Activated CD8-positive, alpha-beta memory T cell treated with anti-CD3 and anti-CD28 coated beads, Interleukin-2, amount 50 U/mL, for 48 hours (primary cell): Measurements from ENCODE around the gene RAB36.
"Not testable (repeated sequence)": the region's sequence is repeated elsewhere in the genome, so short reads cannot be mapped to it uniquely, and the experiment has no call there.

Experiments
- DNase-seq: peaks from one replicate; pipeline ENCODE4 v3.0.0-alpha.2; 2020

RAB36 gene

DNA sequence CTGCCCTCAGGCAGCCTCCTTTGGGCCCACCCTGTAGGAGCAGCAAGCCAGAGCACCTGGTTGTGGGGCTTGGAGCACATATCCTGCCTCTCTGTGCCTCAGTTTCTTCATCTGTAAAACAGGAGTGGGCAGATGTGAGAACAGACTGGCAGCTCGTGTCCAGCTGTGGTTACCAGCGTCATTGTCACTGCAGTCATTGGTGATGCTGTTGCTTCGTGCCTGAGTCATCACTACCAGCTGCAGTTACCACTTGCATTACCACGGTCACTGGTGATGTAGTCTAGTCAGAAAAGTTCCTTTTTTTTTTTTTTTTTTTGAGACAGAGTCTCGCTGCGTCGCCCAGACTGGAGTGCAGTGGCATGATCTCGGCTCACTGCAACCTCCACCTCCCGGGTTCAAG, 23.9 kb upstream of the RAB36 start:
- DNase-seq, result no peak

DNA sequence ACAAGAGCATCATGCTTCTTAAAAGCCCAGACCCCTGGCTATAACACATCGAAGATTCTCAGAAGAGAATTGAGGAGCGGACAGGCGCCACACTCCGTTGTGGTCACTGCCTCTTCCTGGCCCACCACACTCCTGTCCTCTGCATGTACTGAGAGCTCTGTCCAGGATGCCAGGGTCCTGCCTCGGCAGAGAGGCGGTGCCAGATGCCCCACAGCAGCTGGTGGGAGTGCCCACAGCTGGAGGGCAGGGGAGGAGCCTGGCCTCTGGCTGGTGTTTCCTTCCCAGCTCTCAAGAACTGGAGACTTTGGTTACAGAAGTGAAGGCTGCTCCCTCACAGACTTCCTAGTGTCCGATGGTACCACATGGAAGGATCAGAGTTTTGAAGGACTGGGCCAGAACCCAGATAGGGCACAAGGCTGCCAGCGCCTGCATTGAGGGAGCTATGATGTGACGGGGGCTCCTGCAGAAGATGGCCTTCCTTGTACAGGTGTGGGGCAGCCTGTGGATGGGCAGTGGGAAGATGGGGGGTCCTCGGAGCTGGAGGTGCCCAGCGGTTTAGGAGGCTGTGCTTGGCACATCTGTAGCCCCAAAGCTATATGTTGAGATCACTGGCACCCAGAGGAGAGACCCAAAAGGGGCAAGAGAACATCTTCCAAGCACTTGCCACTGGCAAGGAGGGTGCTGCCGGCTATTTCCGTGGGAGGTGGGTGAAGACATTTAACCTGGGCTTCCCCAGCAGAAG, 22.9 kb upstream of the RAB36 start:
- no peak for DNase-seq

GRCh38 chr22:23122992-23123803, 22.1 kb upstream of the RAB36 start:
- DNase-seq, result no peak

- DNase-seq, result no peak
These were observed 21.4 kb upstream of the RAB36 start for GRCh38 chr22:23123804-23124254.

DNA sequence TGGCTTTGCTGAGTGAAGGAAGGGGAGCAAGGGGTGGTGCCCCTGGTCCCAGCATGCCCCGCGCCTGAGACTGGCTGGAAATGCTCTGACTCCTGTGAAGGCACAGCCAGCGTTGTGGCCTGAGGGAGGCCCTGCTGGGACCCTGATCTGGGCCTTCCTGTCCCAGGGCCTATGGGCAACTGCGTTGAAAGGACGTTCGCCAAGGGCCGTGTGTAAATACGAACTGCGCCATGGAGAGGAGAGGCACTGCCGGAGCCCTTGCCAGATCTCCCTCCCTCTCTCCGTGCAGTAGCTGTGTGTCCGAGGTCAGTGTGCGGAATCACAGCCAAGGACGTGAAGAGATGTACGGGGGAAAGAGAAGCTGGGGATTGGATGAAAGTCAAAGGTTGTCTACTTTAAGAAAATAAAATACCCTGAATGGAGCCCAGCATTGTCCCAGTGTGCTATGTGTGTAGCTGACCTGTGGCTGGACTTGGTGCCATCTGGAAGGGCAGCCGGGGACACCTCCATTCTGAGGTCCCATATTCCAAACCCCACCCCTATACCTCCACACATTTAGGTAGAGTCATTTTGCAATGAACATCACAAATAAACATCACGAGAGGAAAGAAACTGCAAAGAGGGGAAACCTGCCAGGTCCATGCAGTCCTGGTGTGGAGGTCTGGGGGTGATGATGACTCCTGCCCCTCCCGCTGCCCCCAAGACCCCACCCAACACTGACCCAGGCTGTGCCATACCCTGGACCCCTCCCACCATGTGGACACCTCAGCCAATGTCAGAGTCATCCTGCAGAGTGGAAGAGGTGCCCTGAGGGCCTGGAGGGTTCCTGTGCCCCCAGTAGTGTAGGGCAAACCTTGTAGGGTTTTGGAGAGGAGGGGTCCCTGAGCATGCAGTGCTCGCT, 20.4 kb upstream of the RAB36 start:
- no peak for DNase-seq

DNA sequence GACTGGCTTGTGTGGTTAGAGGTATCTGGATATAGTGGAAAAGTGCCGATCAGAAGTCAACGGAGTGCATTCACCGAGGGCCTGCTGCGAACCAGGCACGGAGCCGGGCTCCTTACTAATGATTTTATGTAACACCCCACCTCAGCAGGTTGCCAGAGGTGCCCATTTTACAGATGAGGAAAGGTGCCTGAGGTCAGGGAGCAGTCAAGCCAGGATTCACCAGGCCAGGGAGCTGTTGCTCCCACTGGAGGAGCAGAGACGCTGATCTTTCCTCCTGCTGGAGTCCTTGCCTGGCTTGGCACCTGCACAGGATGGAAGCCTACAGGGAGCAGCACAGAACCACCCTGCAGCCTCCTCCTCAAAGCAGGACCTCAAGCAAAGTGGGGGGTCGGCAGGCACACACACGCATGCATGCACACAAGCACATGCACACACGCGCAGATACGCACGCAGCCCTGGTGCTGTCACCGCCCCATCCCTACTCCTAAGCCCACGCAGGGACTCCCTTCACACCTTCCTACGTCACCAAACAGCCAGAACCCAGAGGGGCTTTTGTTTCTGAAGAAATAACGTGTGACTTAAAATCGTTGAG, 19.7 kb upstream of the RAB36 start:
- DNase-seq, result no peak

- DNase-seq, result no peak
These were observed 18.9 kb upstream of the RAB36 start for GRCh38 chr22:23126165-23127054.

- DNase-seq, result no peak
These were observed 18.1 kb upstream of the RAB36 start for GRCh38 chr22:23127055-23127756.

GRCh38 chr22:23127788-23128187, 17.5 kb upstream of the RAB36 start:
- no peak for DNase-seq

- DNase-seq, result peak; percentile 87
These were observed 16.8 kb upstream of the RAB36 start for GRCh38 chr22:23128269-23129108.

GRCh38 chr22:23129149-23129548, 16.1 kb upstream of the RAB36 start:
- DNase-seq, result no peak

- DNase-seq, result no peak
These were observed 14.6 kb upstream of the RAB36 start for GRCh38 chr22:23130697-23131096.

DNA sequence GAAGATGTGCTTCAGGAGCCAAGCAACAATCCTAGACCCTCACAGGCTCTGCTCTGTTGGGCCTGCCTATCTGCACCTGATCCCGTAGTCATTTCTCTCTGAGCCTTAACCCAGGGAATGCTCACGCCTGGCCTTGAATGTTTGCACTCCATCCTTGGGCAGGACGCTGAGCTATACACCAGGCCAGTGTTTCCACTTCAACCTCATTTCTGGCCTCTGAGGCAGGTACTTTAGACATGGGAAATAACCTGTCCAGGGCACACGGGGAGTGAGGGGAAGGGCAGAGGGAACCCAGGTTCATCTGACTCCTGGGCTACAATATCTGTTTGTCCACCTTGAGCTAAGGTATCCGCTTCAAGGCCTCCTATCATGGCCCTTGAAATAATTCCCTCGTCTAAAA, 13.3 kb upstream of the RAB36 start:
- DNase-seq, result no peak

GRCh38 chr22:23132376-23133091, 12.7 kb upstream of the RAB36 start:
- DNase-seq, result no peak

GRCh38 chr22:23133922-23134321, 11.4 kb upstream of the RAB36 start:
- no peak for DNase-seq

- not testable (repeated sequence) for DNase-seq
These were observed 8.3 kb upstream of the RAB36 start for GRCh38 chr22:23136991-23137390.

DNA sequence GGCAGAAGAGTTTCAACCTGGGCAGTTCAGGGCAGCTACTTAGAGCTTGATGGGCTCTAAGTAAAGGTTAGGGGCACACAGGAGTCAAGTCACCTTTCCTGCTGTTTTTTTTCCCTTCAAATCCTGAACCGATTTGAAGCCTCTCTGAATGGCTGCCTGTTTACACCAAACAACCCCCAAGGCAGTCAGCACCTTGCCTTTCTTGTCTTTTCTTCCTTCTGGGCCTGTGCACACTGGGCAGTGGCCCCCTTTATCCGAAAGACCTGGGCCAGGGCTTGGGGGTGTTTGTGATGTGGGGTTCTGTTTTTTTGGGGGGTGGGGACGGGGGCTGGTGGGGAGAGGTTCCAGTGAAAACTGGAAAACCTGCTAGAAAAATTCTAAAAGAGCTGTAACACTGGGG, 7.8 kb upstream of the RAB36 start:
- DNase-seq, result no peak

GRCh38 chr22:23137905-23138561, 7.2 kb upstream of the RAB36 start:
- peak; percentile 64 for DNase-seq
